ENCODE measurements around the gene CEP170.

CEP170 gene

GRCh38 chr1:243254927-243255790 is at the start of gene CEP170:
Gene CEP170, minus strand, starts transcription at chr1:243255281. Its CDS starts 30,001 bp downstream, at chr1:243225280.
- FAIRE-seq, result no peak

GRCh38 chr1:243301059-243301458 is 46.0 kb upstream of the CEP170 start:
- FAIRE-seq, result no peak

GRCh38 chr1:243299069-243299468 is 44.0 kb upstream of the CEP170 start:
- FAIRE-seq, result peak; percentile 86

- no peak for FAIRE-seq
These were observed 39.6 kb upstream of the CEP170 start for GRCh38 chr1:243294723-243295121.

GRCh38 chr1:243293941-243294722 is 39.1 kb upstream of the CEP170 start:
- FAIRE-seq, result no peak

GRCh38 chr1:243292117-243292516 is 37.0 kb upstream of the CEP170 start:
- no peak for FAIRE-seq

- FAIRE-seq, result no peak
These were observed 36.2 kb upstream of the CEP170 start for GRCh38 chr1:243291292-243291691.

GRCh38 chr1:243288062-243288461 is 33.0 kb upstream of the CEP170 start:
- no peak for FAIRE-seq

GRCh38 chr1:243287652-243288051 is 32.6 kb upstream of the CEP170 start:
- FAIRE-seq, result no peak

GRCh38 chr1:243287123-243287460 is 32.0 kb upstream of the CEP170 start:
- FAIRE-seq, result peak; percentile 49

- FAIRE-seq, result no peak
These were observed 31.5 kb upstream of the CEP170 start for GRCh38 chr1:243286409-243287122.

- no peak for FAIRE-seq
These were observed 26.6 kb upstream of the CEP170 start for GRCh38 chr1:243281672-243282071.

GRCh38 chr1:243280571-243281129 is 25.6 kb upstream of the CEP170 start:
- FAIRE-seq, result no peak

- FAIRE-seq, result peak; percentile 46
These were observed 20.2 kb upstream of the CEP170 start for GRCh38 chr1:243275316-243275715.

GRCh38 chr1:243273945-243274344 is 18.9 kb upstream of the CEP170 start:
- FAIRE-seq, result no peak

- FAIRE-seq, result no peak
These were observed 18.4 kb upstream of the CEP170 start for GRCh38 chr1:243273506-243273905.

GRCh38 chr1:243272401-243272800 is 17.3 kb upstream of the CEP170 start:
- FAIRE-seq, result peak; percentile 60

GRCh38 chr1:243271996-243272395 is 16.9 kb upstream of the CEP170 start:
- FAIRE-seq, result no peak

GRCh38 chr1:243270097-243270864 is 15.2 kb upstream of the CEP170 start:
- FAIRE-seq, result no peak

GRCh38 chr1:243269461-243269801 is 14.3 kb upstream of the CEP170 start:
- FAIRE-seq, result no peak

- FAIRE-seq, result no peak
These were observed 13.8 kb upstream of the CEP170 start for GRCh38 chr1:243268751-243269460.

Measured in TTC549 (cell line).